ENCODE data around the gene KIF6.

KIF6 gene

DNA sequence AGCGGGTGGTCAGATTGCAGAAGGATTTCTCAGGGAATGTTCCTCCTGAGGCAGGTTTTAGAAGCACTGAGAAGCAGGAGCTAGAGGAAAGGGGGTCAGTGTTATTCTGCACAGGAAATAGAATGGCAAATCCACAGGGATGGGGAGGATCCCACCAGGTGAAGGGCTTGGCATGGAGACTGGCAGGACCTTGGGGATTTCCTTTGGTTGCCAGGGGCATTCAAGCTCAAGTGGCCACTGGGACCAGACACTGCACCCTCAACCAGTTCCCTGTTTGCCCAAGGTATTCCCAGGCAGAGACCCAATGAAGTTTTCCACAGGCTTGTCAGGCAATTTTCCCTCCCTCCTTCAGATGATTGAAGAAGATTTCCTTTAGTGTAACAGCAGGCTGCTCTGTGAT lies 279.5 kb downstream of the KIF6 start:
- TF ChIP-seq, protein P1, sequence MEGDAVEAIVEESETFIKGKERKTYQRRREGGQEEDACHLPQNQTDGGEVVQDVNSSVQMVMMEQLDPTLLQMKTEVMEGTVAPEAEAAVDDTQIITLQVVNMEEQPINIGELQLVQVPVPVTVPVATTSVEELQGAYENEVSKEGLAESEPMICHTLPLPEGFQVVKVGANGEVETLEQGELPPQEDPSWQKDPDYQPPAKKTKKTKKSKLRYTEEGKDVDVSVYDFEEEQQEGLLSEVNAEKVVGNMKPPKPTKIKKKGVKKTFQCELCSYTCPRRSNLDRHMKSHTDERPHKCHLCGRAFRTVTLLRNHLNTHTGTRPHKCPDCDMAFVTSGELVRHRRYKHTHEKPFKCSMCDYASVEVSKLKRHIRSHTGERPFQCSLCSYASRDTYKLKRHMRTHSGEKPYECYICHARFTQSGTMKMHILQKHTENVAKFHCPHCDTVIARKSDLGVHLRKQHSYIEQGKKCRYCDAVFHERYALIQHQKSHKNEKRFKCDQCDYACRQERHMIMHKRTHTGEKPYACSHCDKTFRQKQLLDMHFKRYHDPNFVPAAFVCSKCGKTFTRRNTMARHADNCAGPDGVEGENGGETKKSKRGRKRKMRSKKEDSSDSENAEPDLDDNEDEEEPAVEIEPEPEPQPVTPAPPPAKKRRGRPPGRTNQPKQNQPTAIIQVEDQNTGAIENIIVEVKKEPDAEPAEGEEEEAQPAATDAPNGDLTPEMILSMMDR (conservative IDR thresholded peaks at IDR 0.05; ENCODE audit: low read length) = no peak
- no peak overlapping the region for H3K4me3 ChIP-seq (ENCODE audit: low read length)
- no peak for DNase-seq (ENCODE audit: low read depth)

DNA sequence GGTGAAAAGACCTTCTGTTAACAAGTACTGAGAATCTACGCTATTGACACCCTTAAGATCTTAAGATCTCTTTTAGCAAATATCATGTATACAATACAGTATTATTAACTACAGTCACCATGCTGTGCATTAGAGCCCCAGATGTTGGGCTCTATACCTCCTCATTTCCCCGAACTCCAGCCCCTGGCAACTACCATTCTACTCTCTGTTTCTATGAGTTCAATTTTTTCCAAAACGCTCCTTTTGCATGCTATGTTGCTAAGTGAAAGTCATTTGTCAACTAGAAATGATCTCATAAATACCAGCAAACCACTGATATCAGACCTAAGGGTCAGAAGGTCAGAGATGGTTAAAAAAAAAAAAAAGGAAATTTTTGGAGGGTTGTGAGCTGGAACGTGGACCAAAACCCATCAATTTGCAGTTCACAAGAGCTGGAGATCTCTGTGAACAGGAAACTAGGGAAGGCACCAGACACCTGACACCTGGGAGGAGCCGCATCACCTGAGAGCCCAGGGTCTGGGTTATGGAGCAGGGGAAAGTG lies 280.7 kb downstream of the KIF6 start:
- TF ChIP-seq, protein P1 (conservative IDR thresholded peaks at IDR 0.05; ENCODE audit: low read length) = no peak
- H3K4me3 ChIP-seq (ENCODE audit: low read length) = no peak overlapping the region
- no peak for DNase-seq (ENCODE audit: low read depth)

DNA sequence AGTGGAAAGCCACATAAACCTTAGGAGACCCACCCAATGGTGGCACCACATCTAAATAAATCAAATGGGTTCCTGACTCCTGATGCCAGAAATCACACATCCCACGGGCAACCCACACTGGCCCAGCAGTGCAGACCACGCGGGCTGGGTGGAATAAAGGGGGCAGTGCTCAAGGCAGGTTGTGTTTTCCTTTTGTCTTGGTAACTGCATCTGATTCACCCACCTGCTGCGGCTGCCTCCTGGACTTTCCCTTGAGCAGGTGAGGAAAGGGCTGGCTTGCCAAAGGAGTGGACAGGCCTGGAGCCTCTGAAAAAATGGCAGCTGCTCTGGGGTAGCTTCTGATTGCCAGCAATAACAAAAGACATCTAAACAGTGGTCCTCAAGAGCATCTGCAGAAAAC lies 283.2 kb downstream of the KIF6 start:
- no peak overlapping the region for H3K4me3 ChIP-seq (ENCODE audit: low read length)
- DNase-seq (ENCODE audit: low read depth) = no peak
- TF ChIP-seq, protein P1 (conservative IDR thresholded peaks at IDR 0.05; ENCODE audit: low read length) = no peak

DNA sequence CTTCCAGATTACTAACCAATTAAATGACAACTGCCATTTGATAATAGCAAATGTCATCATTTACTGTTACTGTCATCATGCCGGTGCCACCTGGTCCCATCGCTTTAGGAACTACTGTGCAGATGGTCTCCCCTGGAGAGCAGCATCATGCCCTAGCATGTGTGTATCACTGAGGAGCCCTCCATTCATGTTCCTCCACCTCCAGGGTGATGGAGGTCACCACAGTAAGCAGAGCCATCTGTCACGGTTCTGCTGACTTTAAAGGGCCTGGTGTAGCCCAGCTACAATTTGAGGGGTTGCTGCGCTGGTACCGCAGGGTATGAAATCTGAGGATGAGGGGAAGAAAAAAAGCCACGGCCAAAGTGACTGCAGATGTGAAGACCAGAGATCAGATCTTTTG lies 283.9 kb downstream of the KIF6 start:
- no peak for DNase-seq (ENCODE audit: low read depth)
- TF ChIP-seq, protein P1 (conservative IDR thresholded peaks at IDR 0.05; ENCODE audit: low read length) = no peak
- H3K4me3 ChIP-seq (ENCODE audit: low read length) = no peak overlapping the region

DNA sequence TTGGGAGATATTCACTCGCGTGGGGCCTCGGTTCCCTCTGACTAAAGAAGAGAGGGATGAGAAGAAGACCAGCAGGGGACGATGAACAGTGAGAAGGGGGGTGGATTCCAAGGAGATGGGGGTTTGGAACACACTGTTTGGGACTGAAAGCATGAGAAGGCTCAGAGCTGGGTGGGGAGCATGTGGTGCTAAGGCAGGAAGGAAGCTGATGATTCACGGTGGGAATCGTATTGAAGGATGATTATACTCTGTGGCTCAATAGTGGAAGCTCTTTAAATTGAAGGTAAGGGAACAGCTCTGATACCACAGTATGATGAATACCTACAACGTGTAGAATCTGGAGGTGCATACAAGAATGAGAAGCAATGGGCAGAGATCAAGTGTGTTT lies 285.2 kb downstream of the KIF6 start:
- TF ChIP-seq, protein P1 (conservative IDR thresholded peaks at IDR 0.05; ENCODE audit: low read length) = no peak
- no peak for DNase-seq (ENCODE audit: low read depth)
- no peak overlapping the region for H3K4me3 ChIP-seq (ENCODE audit: low read length)

DNA sequence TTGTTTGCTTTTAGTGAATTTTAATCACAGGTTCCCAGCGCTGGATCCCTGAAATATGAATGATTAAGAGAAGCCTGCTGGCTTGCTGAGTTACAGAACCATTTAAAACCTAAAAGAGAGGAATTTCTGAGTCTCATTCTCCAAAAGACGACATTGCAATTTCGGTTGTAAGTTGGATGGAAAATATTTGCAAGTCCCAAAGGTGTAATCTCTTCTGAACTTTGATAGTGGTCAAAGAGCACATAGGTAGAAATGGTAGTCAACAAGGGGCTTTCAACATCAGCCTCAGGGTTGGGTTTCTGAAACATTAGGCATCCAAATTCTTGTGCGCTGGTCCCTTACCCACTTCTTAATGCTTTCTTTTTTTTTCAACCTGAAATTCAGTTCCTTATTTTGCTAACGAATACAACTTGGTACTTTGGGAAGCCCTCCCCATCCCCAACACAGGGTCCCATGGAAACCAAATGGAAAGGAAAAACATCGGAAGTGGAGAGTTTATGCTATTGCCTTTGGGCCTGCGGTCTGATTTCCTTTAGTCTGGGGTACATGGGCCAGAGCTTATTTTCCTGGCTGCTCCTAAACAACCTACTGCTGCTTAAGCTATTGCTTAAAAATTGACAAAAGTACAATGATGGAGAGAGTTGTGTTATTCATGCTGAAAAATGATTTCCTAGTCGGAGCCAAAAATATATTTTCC lies 285.7 kb downstream of the KIF6 start:
- TF ChIP-seq, protein P1 (conservative IDR thresholded peaks at IDR 0.05; ENCODE audit: low read length) = no peak
- H3K4me3 ChIP-seq (ENCODE audit: low read length) = no peak overlapping the region
- no peak for DNase-seq (ENCODE audit: low read depth)

DNA sequence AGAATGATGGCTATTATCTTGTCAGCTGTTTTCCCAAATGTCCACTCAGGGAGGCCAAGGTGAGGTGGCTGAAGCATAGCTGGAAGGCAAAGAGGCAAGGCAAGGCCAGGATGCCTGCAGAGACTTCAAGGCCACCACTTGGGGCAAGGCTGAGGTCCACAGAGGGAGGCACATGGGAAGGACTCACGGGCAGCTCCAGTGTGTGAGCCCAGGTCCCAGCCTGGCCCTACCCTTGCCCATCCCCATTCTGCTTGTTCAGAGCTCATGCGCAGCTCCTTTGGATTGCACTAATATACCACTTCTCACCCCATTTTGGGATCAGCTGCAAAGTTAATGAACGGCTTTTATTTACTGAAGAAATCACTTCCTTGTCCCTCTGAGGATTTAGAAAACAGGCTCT lies 291.6 kb downstream of the KIF6 start:
- DNase-seq (ENCODE audit: low read depth) = no peak
- no peak overlapping the region for H3K4me3 ChIP-seq (ENCODE audit: low read length)
- TF ChIP-seq, protein P1 (conservative IDR thresholded peaks at IDR 0.05; ENCODE audit: low read length) = no peak

Data from AG10803 (cell line).